GM18861 (cell line): Measurements from ENCODE around the gene ART5.
"Not testable (repeated sequence)": the region's sequence is repeated elsewhere in the genome, so short reads cannot be mapped to it uniquely, and the experiment has no call there.

Source experiments
- ATAC-seq: cut with Tn5 transposase; IDR thresholded peaks from one replicate; pipeline ENCODE4 v1.9.1; 2021; ENCODE audit not compliant: unreplicated experiment

The ART5 gene

DNA sequence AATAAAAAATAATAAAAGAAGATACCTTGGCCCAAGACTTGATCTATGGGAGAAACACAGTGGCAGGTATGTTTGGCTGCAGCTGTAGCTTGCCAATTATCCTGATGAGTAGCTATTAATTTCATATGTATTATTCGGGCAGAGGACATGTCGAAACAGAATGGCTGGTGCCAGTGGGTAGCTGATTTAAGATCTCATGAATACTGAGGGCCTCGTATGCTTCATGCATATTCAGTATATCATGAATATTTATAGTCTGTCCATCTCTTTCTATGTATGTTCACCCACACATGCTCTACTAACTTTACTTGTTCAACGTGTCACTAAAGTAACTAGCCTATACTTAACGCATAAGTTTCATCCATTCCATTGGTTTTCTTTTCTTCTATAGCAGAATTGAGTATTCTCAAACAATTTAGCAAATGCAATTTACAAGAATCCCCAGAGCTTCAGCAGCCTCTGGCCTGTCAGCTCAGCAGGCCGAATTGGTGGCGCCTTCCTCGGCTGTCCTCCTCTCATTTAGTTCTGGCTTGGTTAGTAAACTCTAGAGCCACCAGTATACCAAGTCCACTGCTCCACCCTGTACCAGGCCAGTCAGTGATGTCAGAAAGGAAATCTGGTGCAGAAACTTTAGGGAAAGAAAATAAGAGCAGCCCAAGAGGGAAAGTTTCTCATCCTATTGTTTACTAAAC is 17.9 kb downstream of the ART5 start:
- ATAC-seq: no peak

- no peak for ATAC-seq
Measured at GRCh38 chr11:3623121-3623520, 18.7 kb downstream of the ART5 start.

DNA sequence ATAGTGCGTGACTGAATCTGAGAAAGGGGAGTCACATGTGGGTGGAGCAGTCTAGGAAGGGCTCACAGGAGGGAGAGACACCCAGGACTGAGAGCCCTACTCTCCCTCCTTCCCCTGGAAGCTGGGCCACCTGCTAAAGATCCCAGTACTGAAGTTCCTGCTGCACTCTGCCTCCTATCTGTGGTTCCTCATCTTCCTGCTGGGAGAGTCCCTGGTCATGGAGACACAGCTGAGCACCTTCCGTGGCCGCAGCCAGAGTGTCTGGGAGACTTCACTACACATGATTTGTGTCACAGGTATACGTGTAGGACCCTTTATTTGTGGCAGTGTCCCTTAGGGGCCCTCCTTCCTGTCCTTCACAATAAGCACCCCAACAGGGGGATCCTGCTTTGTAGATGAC is 19.3 kb downstream of the ART5 start:
- ATAC-seq: no peak

DNA sequence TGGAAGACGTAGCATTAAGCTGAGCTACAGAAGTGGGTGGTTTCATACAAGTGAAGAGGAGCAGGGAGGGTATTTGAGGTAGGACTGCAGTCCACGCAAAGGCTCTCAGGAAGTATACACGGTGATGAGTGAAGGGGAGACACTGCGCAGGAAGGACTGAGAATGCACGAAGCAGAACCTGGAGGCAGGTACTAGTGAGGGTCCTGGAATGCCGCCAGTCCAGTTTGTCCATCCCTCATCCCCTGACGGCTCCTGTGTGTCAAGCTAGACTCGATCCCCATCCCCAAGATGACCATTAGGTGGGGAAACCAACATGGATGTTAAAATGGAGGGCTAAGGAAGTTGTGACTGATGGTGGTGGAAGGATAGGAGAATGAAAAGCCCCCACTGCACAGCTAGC is 23.8 kb downstream of the ART5 start:
- ATAC-seq: no peak

DNA sequence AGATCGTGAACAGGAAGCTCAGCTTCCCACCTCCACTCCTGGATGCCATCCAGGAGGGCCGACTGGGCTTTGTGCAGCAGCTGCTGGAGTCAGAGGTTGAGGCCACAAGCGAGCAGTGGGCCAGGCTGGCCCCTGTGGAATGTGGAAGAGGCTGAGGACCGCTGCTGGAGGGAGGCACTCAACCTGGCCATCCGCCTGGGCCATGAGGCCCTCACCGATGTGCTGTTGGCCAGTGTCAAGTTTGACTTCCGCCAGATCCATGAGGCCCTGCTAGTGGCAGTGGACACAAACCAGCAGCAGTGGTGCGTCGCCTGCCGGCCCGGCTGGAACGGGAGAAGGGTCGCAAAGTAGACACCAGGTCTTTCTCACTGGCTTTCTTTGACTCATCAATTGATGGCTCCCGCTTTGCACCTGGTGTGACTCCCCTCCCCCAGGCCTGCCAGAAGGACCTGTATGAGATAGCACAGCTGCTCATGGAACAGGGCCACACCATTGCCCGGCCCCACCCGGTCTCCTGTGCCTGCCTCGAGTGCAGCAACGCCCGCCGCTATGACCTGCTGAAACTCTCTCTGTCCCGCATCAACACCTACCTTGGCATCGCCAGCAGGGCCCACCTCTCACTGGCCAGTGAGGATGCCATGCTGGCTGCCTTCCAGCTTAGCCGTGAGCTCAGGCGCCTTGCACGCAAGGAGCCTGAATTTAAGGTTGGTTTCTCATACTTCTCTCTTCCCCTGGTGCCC is 24.9 kb downstream of the ART5 start:
- ATAC-seq: no peak

DNA sequence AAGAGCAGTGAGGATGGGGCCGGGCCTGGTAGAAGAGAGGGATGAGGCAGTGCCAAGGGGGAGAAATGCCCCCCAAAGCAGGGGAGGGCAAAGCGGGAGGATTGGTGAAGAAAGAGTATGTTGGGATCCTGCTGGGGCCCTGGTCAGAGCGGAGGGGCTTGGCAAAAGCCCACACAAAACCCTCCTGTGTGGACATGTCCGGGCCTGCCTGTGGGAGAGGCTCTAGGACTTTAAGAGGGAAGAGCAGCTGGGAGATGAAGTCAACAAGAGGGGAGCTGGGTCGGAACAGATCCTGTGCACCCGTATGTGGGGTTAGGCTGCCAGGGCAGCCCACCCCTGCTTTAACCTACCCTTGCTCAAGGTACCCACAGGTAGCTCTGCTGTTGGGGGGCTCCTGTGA is 25.8 kb downstream of the ART5 start:
- ATAC-seq: no peak

- ATAC-seq: peak; percentile 73
Measured at GRCh38 chr11:3614742-3615171, 27.0 kb downstream of the ART5 start.

- ATAC-seq: no peak
Measured at GRCh38 chr11:3613998-3614741, 27.6 kb downstream of the ART5 start.

GRCh38 chr11:3611976-3612678 is 29.7 kb downstream of the ART5 start:
- ATAC-seq: no peak

- ATAC-seq: no peak
Measured at GRCh38 chr11:3610846-3611245, 30.9 kb downstream of the ART5 start.

GRCh38 chr11:3609416-3610265 is 32.2 kb downstream of the ART5 start:
- no peak for ATAC-seq

GRCh38 chr11:3605771-3606203 is 36.0 kb downstream of the ART5 start:
- no peak for ATAC-seq

DNA sequence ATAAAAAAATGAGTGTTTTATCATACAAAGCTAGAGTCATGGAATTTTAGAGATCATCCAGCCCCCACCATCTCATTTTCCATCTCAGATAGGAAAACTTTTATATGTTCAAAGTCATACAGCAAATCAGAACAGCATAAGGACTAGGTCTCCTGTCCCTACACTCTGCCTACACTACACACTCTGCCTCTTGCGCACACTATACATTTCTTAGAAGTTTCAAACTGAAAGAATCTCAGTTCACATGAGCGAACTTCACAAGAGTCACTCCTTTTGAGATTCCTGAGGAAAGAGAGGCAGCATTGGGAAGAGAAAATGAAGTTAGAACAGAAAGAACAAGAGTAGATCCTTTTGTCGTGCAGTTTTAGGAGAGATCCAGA is 36.5 kb downstream of the ART5 start:
- ATAC-seq: no peak

- ATAC-seq: no peak
Measured at GRCh38 chr11:3604167-3604566, 37.6 kb downstream of the ART5 start.

DNA sequence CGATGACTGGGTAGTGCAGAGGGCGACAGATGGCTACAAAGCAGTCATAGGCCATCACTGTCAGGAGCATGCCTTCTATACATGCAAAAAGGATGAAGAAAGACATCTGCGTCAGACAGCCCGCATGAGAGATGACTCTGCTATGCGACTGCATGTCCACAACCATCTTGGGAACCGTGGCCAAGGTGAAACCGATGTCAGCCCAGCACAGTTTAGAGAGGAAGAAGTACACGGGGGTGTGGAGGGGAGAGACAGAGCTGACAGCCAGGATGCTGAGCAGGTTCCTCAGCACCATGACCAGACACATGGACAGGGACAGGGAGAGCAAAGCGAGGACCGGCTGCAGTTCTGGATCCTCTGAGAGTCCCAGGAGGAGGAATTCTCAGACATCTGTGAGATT is 41.6 kb downstream of the ART5 start:
- ATAC-seq: not testable (repeated sequence)

DNA sequence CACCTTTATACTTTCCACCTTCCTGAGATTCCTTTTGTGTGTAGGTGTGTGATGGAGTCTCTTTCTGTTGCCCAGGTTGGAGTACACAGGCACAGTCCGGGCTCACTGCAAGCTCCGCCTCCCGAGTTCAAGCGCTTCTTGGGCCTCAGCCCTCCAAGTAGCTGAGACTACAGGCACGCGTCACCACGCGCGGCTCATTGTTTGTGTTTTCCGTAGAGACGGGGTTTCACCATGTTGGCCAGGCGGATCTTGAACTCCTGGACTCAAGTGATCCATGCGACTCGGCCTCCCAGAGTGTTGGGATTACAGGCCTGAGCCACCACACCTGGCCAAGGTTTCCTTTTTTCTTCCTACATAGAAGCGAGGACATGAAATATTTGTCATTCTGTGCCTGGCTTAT is 44.0 kb downstream of the ART5 start:
- not testable (repeated sequence) for ATAC-seq

DNA sequence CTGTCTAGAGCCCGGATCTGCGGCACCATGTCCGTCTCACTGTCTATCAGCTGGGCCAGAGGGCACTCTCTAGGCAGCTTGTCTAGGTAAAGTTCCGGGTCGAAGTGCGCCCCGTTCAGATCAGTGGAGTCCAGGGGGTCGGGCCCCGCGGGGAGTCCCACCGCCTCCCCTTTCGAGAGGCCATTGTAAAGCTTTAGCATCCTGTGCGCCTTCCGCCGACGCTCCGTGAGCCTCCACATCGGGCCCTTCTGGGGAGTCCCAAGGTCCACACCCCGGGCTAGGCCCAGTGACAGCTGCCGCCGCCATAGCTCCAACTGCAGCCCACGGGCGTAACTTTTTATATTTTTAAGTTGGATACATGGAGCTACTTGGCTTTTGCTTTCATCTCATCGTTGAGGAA is 50.5 kb downstream of the ART5 start:
- ATAC-seq: not testable (repeated sequence)

DNA sequence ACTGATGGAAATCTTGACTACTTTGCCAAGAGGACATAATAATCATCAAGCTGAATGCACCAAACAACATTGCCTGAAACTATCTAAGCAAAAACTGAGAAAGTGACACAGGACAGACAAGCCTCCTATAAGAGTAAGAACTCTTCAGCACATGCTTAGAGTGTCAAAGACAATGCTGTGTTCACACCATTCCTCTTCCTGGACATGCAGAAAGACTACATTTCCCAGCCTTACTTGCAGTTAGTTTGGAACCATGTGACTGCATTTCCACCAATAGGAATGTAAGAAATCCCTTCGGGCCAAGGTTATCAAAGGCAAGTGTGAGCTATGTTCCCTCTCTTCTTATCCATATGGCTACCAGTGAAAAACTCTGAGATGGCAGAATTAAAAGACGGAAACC is 51.6 kb downstream of the ART5 start:
- not testable (repeated sequence) for ATAC-seq

DNA sequence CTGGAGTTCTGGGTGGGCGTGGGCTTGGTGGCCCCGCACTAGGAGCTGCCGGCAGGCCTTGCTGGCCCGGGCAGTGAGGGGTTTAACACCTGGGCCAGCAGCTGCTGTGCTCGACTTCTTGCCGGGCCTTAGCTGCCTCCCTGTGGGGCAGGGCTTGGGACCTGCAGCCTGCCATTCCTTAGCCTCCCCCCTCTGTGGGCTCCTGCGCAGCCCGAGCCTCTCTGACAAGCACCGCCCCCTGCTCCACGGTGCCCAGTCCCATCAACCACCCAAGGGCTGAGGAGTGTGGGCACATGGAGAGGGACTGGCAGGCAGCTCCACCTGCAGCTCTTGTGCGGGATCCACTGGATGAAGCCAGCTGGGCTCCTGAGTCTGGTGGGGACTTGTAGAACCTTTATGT is 53.0 kb downstream of the ART5 start:
- not testable (repeated sequence) for ATAC-seq
